ENCODE results near the gene GADD45B. TPM values are rescaled to one million over a fixed set of nuclear protein-coding genes. Genes with fewer than 3 reads are reported as not detected.

The GADD45B gene
- total RNA-seq, 1 donor: 54.8 TPM

- no peak for DNase-seq (ENCODE audit: low read depth)
- H3K4me3 ChIP-seq (ENCODE audit: low read depth, low read length): no peak overlapping the region
- no peak for TF ChIP-seq CTCF (IDR thresholded peaks at IDR 0.05; ENCODE audit: insufficient read depth, low read depth, low read length)
Observed at GRCh38 chr19:2436384-2436783, 39.5 kb upstream of the GADD45B start.

GRCh38 chr19:2436926-2437325, 39.0 kb upstream of the GADD45B start:
- no peak for DNase-seq (ENCODE audit: low read depth)
- TF ChIP-seq CTCF (IDR thresholded peaks at IDR 0.05; ENCODE audit: insufficient read depth, low read depth, low read length): no peak

GRCh38 chr19:2438178-2438577, 37.7 kb upstream of the GADD45B start:
- no peak overlapping the region for H3K4me3 ChIP-seq (ENCODE audit: low read depth, low read length)
- TF ChIP-seq CTCF (IDR thresholded peaks at IDR 0.05; ENCODE audit: insufficient read depth, low read depth, low read length): no peak
- no peak for DNase-seq (ENCODE audit: low read depth)

More at GRCh38 chr19:2436926-2437325, 39.0 kb upstream of the GADD45B start:
- H3K4me3 ChIP-seq (ENCODE audit: low read depth, low read length): no peak overlapping the region

GRCh38 chr19:2440515-2440914, 35.4 kb upstream of the GADD45B start:
- no peak overlapping the region for H3K4me3 ChIP-seq (ENCODE audit: low read depth, low read length)
- DNase-seq (ENCODE audit: low read depth): no peak
- no peak for TF ChIP-seq CTCF (IDR thresholded peaks at IDR 0.05; ENCODE audit: insufficient read depth, low read depth, low read length)

GRCh38 chr19:2441096-2441752, 34.7 kb upstream of the GADD45B start:
- DNase-seq (ENCODE audit: low read depth): no peak
- TF ChIP-seq CTCF (IDR thresholded peaks at IDR 0.05; ENCODE audit: insufficient read depth, low read depth, low read length): no peak
- no peak overlapping the region for H3K4me3 ChIP-seq (ENCODE audit: low read depth, low read length)

GRCh38 chr19:2443116-2443784, 32.7 kb upstream of the GADD45B start:
- no peak for TF ChIP-seq CTCF (IDR thresholded peaks at IDR 0.05; ENCODE audit: insufficient read depth, low read depth, low read length)
- DNase-seq (ENCODE audit: low read depth): no peak

More at GRCh38 chr19:2443116-2443784, 32.7 kb upstream of the GADD45B start:
- H3K4me3 ChIP-seq (ENCODE audit: low read depth, low read length): no peak overlapping the region
